Panc1 (cell line): ENCODE measurements around the gene GATAD2B. TPM values are rescaled to one million over a fixed set of nuclear protein-coding genes. Genes with fewer than 3 reads are reported as not detected.

Experiments used
- ATAC-seq: fragments of 200-7000 bp; cut with Tn5 transposase; 2 replicates; pipeline ENCODE4 v1.9.1; 2020; ENCODE audit warnings: mild to moderate bottlenecking, moderate library complexity
- BruUV-seq: library from RNA; stranded (reverse); fragments of 400-500 nt; replicated peaks from 2 replicates; lab custom pipeline; 2021; lab: Mats Ljungman, UMichigan
- CTCF ChIA-PET: fragments of 300-600 bp; sonication (Branson Sonifier 250); formaldehyde crosslinking; loops from one replicate; lab custom pipeline; 2022; ENCODE audit warnings: antibody characterized with exemption; lab: Charles Lee
- POLR2A ChIA-PET: fragments of 300-600 bp; sonication (Branson Sonifier 250); formaldehyde crosslinking; loops from one replicate; lab custom pipeline; 2022; ENCODE audit warnings: antibody characterized with exemption; lab: Charles Lee
- DNase-seq: peaks from one replicate; pipeline ENCODE4 v3.0.0-alpha.2; 2010; ENCODE audit warnings: low read depth, low spot score
- H3K27ac ChIP-seq: 2 replicates; pipeline ENCODE4 v1.5.1; 2011; ENCODE audit warnings: mild to moderate bottlenecking, low read length, inconsistent platforms
- H3K27me3 ChIP-seq: fragments of 200-500 bp; sonication (Bioruptor generic); 2 replicates; pipeline ENCODE4 v1.6.0; 2014; ENCODE audit warnings: low read length, inconsistent platforms; ENCODE audit not compliant: control insufficient read depth, insufficient read depth
- H3K36me3 ChIP-seq: fragments of 200-500 bp; sonication (Bioruptor generic); 2 replicates; pipeline ENCODE4 v1.5.1; 2014; ENCODE audit warnings: inconsistent platforms, mild to moderate bottlenecking, low read length, moderate library complexity; ENCODE audit not compliant: control insufficient read depth, insufficient read depth
- H3K4me1 ChIP-seq: 2 replicates; pipeline ENCODE4 v1.5.1; 2011; ENCODE audit warnings: inconsistent platforms, mild to moderate bottlenecking, low read length, moderate library complexity; ENCODE audit not compliant: control insufficient read depth, insufficient read depth
- H3K4me3 ChIP-seq, 2 experiments: 2 replicates each; pipeline ENCODE4 v1.5.1; 2011 to 2012; ENCODE audit warnings: low read depth in 2 of 2, low read length in 2 of 2, mild to moderate bottlenecking in 2 of 2, inconsistent platforms in 1 of 2, moderate library complexity in 1 of 2
- H3K9me3 ChIP-seq: fragments of 200-500 bp; sonication (Bioruptor generic); 2 replicates; pipeline ENCODE4 v1.5.1; 2014; ENCODE audit warnings: low read depth, mild to moderate bottlenecking, inconsistent platforms, low read length, moderate library complexity; ENCODE audit not compliant: control insufficient read depth, insufficient read depth
- POLR2AphosphoS5 ChIP-seq: IDR thresholded peaks from 2 replicates; pipeline ENCODE4 v1.6.1; 2012; ENCODE audit warnings: mild to moderate bottlenecking, low read depth, low read length, moderate library complexity
- SIN3A ChIP-seq: IDR thresholded peaks from 2 replicates; pipeline ENCODE4 v1.6.1; 2012; ENCODE audit warnings: low read depth, mild to moderate bottlenecking, low read length, moderate library complexity, borderline replicate concordance; ENCODE audit not compliant: insufficient read depth
- TCF7L2 ChIP-seq: IDR thresholded peaks from 2 replicates; pipeline ENCODE4 v1.6.1; 2011; ENCODE audit warnings: mild to moderate bottlenecking, low read depth, low read length, inconsistent platforms
- in situ Hi-C: cut with HindIII; loops from 2 replicates; pipeline ENCODE4 v1.10.0; 2016; ENCODE audit warnings: low sequenced_read_pairs, low pct_unique_long_range_greater_than_20kb
- intact Hi-C: fragments of 100-400 bp; cut with micrococcal nuclease; formaldehyde crosslinking; loops from one replicate; pipeline ENCODE4 v1.10.0; 2022; ENCODE audit not compliant: unreplicated experiment
- total RNA-seq: library from RNA; stranded (reverse); gene quantifications from one replicate; pipeline ENCODE4 v1.2.1, GENCODE V29; 2021; ENCODE audit not compliant: unreplicated experiment
- TF ChIP-seq, protein P1 (sequence below): fragments of 450-650 bp; IDR thresholded peaks from 2 replicates; pipeline ENCODE4 v1.5.1; 2017; ENCODE audit warnings: mild to moderate bottlenecking
- TF ChIP-seq, protein P2 (sequence below), 2 experiments: IDR thresholded peaks; 2 replicates each; pipeline ENCODE4 v1.6.1; 2011 to 2012; ENCODE audit warnings: low read depth in 2 of 2, control low read depth in 1 of 2, low read length in 1 of 2, mild to moderate bottlenecking in 1 of 2, moderate library complexity in 1 of 2; ENCODE audit not compliant: insufficient read depth in 1 of 2

Gene GATAD2B
- total RNA-seq, 1 experiment from 2014 or later, result 47.2 TPM

DNA sequence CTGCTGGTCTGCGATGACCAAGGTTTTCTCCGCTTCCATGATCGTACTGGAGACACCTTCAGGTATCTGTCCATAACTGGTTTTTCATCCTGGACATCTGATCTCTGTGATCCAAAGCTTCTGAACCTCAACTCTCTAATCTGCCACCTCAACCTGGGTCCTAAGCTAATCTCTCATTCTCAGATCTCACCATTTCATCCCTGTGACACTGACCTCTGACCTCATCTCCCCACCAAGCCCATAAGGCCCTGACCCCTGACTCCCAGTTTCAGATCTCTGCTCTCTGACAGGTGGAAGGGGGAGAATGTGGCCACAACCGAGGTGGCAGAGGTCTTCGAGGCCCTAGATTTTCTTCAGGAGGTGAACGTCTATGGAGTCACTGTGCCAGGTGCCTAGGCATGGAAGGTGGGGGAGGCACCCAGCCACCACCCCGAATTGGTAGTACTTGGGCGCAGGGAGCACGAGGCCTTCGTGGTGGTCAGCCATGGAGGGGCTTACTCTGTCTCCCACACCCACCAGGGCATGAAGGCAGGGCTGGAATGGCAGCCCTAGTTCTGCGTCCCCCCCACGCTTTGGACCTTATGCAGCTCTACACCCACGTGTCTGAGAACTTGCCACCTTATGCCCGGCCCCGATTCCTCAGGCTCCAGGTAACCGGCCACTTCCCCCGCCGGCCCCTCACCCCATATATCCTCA is 143.8 kb downstream of the GATAD2B start:
- no TSS peak for BruUV-seq
- no peak for ATAC-seq
- TF ChIP-seq TCF7L2 (no peak), POLR2AphosphoS5 (no peak), SIN3A (no peak)
- TF ChIP-seq, protein P1, sequence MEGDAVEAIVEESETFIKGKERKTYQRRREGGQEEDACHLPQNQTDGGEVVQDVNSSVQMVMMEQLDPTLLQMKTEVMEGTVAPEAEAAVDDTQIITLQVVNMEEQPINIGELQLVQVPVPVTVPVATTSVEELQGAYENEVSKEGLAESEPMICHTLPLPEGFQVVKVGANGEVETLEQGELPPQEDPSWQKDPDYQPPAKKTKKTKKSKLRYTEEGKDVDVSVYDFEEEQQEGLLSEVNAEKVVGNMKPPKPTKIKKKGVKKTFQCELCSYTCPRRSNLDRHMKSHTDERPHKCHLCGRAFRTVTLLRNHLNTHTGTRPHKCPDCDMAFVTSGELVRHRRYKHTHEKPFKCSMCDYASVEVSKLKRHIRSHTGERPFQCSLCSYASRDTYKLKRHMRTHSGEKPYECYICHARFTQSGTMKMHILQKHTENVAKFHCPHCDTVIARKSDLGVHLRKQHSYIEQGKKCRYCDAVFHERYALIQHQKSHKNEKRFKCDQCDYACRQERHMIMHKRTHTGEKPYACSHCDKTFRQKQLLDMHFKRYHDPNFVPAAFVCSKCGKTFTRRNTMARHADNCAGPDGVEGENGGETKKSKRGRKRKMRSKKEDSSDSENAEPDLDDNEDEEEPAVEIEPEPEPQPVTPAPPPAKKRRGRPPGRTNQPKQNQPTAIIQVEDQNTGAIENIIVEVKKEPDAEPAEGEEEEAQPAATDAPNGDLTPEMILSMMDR, result no peak
- TF ChIP-seq, protein P2, sequence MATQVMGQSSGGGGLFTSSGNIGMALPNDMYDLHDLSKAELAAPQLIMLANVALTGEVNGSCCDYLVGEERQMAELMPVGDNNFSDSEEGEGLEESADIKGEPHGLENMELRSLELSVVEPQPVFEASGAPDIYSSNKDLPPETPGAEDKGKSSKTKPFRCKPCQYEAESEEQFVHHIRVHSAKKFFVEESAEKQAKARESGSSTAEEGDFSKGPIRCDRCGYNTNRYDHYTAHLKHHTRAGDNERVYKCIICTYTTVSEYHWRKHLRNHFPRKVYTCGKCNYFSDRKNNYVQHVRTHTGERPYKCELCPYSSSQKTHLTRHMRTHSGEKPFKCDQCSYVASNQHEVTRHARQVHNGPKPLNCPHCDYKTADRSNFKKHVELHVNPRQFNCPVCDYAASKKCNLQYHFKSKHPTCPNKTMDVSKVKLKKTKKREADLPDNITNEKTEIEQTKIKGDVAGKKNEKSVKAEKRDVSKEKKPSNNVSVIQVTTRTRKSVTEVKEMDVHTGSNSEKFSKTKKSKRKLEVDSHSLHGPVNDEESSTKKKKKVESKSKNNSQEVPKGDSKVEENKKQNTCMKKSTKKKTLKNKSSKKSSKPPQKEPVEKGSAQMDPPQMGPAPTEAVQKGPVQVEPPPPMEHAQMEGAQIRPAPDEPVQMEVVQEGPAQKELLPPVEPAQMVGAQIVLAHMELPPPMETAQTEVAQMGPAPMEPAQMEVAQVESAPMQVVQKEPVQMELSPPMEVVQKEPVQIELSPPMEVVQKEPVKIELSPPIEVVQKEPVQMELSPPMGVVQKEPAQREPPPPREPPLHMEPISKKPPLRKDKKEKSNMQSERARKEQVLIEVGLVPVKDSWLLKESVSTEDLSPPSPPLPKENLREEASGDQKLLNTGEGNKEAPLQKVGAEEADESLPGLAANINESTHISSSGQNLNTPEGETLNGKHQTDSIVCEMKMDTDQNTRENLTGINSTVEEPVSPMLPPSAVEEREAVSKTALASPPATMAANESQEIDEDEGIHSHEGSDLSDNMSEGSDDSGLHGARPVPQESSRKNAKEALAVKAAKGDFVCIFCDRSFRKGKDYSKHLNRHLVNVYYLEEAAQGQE (IDR thresholded peaks at IDR 0.05; ENCODE audit: insufficient read depth in 1 of 2, low read depth in 2 of 2, low read length in 1 of 2), result no peak

DNA sequence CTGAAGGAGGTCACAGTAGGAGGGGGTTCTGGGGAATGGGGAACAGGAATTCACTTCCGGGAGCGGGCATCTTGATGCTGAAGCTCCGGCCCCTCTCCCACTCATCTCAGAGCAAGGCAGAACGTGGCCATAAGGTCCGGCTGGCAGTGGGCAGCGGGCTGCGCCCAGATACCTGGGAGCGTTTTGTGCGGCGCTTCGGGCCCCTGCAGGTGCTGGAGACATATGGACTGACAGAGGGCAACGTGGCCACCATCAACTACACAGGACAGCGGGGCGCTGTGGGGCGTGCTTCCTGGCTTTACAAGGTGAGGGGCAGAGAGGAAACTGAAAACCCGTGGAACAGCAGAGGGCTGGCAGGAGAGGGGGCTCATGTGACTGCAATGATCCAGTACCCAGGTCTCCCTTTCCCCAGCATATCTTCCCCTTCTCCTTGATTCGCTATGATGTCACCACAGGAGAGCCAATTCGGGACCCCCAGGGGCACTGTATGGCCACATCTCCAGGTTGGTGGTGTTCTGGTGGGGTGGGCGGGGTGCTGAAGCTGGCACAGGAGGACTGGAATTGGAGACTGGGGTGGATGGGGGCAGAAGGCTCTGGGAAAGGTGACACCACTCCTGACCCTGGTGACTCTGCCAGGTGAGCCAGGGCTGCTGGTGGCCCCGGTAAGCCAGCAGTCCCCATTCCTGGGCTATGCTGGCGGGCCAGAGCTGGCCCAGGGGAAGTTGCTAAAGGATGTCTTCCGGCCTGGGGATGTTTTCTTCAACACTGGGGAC is 144.5 kb downstream of the GATAD2B start:
- Histone ChIP-seq H3K36me3 (peaks cover 3% of the 10 kb centered on the region; the same call in 1 of the 2 replicates), H3K9me3 (no peaks in the 10 kb centered on the region), H3K4me3 (no peak overlapping the region), H3K4me1 (peaks cover 11% of the 10 kb centered on the region), H3K27ac (no peak overlapping the region), H3K27me3 (no peaks in the 10 kb centered on the region)
- ChIA-PET POLR2A (no interaction called here), CTCF (no interaction called here)
- no TSS peak for BruUV-seq
- in situ Hi-C loops, result no loop called here
- DNase-seq (no peak), ATAC-seq (no peak)
- TF ChIP-seq, protein P2 (IDR thresholded peaks at IDR 0.05; ENCODE audit: insufficient read depth in 1 of 2, low read depth in 2 of 2, low read length in 1 of 2), result no peak
- TF ChIP-seq POLR2AphosphoS5 (no peak), SIN3A (no peak), TCF7L2 (no peak)
- TF ChIP-seq, protein P1, result no peak
- intact Hi-C loops, result loop anchor here (10.0 kb wide), 1 partner anchor 263 kb away; no protein-coding TSS in a partner anchor

More for the DNA sequence above, 143.8 kb downstream of the GATAD2B start:
- Histone ChIP-seq H3K9me3 (no peaks in the 10 kb centered on the region), H3K4me1 (peaks cover 14% of the 10 kb centered on the region), H3K4me3 (no peak overlapping the region), H3K27me3 (no peaks in the 10 kb centered on the region), H3K27ac (no peak overlapping the region), H3K36me3 (peaks cover 3% of the 10 kb centered on the region; the same call in 1 of the 2 replicates)
- intact Hi-C loops, result loop anchor here (10.0 kb wide), 1 partner anchor 264 kb away; no protein-coding TSS in a partner anchor
- CTCF ChIA-PET, result no interaction called here
- DNase-seq, result no peak
- POLR2A ChIA-PET, result no interaction called here
- in situ Hi-C loops, result no loop called here
